Measurements from ENCODE around the gene ZNF335.

ZNF335 gene

DNA sequence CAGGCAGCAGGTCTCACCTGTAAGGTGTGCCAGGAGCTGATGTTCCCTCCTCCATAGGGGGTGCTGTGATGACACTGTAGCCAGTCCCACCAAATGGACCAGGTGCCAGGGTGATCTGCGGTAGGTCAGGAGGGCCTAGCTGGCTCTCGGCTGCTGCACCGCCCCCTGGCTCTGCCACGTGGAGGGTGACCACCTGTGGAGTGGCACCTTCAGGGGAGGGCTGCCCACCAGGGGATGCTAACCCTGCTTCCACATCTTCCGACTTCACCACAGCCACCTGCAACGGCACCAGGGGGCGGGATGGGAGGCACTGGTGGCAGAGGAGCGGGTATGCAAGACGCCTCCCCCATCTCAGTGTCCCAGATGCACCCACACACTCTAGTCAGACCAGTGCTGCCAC is 18.3 kb downstream of the ZNF335 start:
- no peak for DNase-seq (ENCODE audit: low read depth in 2 of 2)

DNA sequence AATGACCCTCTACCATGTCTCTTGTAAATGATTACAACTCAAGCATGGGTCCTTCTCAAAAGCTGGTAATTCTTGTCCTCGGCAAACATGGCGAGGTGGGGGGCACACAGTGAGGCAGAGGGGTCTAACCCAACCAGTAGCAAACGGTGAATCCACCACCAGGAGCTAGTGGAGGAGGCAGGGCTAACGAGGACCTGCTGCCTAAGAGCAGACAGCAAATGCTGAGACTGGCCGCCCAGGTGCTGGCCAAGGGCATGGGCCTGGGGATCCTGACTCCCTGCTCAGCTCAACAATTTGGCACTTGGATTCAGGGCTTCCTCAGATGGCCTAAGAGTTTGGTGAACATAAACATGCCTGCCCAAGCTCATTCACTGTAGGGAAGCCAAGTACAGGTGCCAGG is 19.1 kb downstream of the ZNF335 start:
- DNase-seq (ENCODE audit: low read depth in 2 of 2), result no peak

DNA sequence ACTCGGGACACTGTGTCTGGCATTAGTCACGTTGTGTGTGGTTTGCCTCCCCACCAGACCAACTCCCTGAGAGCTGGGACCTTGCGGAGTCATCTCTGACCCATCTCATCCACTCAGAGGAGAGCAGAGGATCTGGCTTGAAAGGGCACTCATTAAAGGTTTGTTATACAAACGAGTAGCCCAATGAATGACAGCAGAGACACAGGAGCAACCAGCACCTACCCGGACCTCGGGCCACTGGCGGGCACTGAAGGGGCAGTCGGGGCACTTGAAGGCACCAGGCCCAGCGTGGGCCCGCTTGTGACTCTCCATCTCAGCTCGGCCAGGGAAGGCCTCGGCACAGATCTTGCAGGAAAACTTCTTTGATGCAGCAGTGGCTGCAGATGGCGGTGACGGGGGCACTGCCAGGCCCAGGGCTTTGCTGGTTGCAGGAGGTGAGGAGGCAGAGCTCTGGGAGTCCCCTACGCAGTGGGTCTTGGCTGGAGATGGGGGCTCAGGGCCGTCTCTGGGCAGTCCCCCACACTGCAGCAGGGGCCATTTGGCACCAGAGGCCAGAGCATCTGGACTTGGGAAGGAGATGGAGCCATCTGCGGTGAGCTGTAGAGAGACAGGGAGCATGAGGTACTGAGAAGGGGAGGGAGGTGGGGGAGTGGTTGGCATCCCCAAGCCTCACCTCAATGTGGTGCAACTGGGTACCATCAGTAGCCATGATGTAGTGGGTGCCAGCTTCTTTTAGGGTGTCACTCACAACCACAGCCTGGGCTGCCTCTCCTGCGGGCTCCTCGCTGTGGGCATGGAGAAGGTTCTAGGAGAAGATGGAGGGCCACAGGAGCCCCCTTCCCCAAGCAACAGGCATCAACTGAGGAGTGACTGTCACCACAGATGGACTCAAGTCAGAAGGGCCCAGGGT is 19.8 kb downstream of the ZNF335 start:
- no peak for DNase-seq (ENCODE audit: low read depth in 2 of 2)

DNA sequence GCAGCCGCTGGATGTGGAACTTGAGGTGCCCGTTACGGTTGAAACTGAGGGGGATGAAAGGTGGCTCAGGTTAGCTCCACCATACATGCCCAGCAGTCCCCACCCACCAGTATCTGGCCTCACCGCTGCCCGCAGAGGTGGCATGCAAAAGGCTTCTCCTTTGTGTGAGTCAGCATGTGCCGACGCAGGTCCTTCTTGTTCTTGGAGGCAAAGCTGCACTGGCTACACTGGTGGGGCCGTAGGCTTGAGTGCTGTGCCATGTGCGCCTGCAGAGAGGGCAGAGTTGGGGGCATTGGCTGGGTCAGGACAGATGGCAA is 21.7 kb downstream of the ZNF335 start:
- DNase-seq (ENCODE audit: low read depth in 2 of 2), result no peak

DNA sequence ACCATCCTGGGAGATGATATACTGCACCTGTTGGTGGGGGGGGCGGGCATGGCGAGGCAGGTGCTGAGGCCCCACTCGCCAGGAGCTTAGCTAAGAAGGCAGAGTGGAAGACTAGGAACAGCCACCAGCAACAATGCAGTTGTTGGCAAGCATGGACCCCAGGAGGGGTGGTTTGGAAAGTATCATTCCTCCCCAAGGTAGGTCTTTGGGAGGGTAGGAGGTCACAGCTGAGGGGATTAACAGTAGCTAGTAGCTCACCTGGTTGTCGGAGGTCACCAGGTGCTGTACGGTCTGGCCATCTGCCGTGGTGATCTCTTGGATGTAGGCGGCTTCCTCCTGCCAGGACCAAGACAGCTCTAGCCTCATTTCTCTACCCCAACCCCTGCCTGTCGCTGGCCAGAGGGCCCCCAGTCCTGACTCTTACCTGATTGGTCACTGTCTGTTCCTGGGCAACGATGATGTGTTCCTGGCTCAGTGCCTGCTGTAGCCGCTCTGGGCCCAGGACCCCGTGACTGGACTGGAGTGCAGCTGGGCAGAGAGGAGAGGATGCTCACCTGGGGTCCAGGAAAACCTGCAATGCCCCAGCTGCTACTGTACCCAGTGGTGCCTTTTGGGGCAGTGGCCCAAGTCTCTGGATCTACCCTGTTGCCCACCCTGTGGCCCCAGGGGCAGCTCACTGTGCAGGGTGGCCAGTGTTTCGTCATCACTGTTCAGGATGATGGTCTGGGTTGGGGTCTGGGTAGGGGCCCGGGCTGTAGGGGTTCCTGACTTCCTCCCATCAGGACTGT is 22.3 kb downstream of the ZNF335 start:
- no peak for DNase-seq (ENCODE audit: low read depth in 2 of 2)

DNA sequence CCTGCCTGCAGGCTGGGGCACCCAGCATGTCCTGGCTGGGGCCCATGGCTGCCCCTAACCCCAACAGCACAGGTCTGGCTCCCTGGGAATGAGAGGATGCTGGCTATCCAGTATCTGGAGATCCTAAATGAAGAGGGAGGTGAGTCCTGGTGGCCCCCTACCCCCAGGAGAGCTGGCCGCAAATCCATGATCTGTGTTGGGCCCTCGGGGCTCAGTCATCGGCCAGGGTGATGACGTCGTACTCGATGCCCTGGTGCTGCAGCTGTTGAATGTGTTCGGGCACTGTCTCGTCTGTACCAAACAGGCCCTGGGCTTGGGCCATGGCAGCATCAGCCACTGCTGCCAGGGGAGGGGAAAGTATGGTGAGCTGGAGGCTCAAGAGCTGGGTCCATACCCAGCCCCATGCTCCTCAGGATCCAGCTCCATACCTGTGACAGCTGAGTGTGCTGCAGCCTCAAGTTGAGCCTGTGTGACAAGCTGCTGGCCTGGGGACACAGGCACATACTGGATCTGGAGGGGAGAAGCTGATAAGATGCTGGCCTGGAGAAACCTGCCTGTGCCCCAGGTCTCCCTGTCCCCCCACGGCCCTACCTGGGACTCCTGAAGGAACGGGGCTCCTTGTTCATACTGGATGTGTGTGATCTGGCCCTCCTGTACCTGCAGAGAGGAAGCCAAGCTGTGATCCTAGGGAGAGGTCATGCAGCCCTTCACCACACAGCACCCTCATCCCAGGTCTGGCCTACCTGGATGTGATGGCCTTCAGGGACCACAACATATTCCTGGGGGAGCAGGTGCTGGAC is 23.1 kb downstream of the ZNF335 start:
- no peak for DNase-seq (ENCODE audit: low read depth in 2 of 2)

DNA sequence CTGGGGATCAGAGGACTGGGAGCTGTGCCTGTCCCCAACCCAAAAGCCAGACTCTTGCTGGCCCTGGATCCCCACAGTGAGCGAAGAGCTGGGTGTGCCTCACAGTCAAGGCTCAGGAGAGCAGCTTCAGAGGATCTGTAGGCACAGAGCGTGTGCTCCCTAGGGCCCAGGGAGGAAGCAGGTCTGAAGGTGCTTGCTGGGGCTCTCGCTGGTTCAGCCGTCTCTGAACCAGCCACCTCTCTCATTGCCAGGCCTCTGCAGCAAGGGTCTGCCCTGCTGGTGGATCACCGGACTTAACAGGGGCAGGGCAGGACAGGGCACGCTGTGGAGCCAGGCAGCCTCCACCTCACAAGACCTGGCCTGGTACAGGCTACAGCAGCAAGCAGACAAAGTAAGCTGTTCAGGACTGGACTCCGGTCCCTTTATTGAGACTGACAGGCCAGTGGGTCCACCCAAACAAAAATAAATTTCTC is 23.7 kb downstream of the ZNF335 start:
- DNase-seq (ENCODE audit: low read depth in 2 of 2), result no peak

DNA sequence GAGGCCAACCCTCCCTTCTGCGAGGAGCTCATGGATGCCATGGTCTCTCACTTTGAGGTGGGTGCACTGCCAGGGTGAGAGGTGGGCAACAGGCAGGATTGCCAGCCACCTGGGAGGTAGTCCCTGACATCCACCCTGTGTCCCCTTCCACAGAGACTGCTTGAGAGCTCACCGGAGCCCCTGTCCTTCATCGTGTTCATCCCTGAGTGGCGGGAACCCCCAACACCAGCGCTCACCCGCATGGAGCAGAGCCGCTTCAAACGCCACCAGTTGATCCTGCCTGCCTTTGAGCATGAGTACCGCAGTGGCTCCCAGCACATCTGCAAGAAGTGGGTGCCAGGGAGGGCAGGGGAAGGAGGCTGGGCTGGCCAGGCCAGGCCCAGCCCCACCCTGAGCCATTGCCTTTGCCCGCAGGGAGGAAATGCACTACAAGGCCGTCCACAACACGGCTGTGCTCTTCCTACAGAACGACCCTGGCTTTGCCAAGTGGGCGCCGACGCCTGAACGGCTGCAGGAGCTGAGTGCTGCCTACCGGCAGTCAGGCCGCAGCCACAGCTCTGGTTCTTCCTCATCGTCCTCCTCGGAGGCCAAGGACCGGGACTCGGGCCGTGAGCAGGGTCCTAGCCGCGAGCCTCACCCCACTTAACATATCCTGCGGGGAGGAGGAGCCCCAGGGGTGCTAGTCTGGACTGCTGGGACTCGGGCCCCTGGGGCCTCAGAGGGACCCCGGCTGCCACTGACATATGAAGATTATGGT is 24.7 kb downstream of the ZNF335 start:
- DNase-seq (ENCODE audit: low read depth in 2 of 2), result no peak

DNA sequence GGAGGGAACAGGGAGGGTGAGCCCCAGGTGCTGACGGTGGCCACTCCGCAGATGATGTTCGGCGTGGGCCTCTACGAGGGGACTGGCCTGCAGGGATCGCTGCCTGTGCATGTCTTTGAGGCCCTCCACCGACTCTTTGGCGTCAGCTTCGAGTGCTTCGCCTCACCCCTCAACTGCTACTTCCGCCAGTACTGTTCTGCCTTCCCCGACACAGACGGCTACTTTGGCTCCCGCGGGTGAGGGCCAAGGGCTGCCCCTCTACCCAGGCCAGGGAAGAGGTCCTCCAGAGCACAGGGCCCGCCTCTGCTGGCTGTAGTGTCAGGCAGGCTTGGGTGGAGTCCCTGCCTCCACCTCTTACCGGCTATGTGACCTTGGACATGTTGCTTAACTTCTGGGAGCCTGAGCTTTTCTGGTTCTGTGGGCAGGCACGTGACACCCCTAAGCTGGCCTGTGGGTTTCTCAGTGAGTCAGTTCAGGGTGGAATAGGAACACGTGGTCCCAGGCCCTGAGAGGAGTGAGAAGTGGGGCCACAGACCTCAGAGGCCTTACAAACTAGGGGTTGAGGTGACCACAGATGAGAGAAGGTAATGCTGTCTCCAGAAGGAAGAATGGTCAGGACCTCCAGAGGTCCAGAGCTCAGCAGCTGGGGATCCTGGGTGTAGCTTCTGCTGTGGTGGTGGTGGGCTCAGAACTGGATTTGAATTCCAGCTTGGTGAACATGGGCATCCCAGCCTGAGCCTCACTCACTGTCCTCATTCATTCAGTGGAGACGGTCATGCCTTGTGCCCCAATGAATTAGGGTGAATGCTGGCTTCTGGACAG is 25.6 kb downstream of the ZNF335 start:
- peak; percentile 42 to 50 for DNase-seq (ENCODE audit: low read depth in 2 of 2)

DNA sequence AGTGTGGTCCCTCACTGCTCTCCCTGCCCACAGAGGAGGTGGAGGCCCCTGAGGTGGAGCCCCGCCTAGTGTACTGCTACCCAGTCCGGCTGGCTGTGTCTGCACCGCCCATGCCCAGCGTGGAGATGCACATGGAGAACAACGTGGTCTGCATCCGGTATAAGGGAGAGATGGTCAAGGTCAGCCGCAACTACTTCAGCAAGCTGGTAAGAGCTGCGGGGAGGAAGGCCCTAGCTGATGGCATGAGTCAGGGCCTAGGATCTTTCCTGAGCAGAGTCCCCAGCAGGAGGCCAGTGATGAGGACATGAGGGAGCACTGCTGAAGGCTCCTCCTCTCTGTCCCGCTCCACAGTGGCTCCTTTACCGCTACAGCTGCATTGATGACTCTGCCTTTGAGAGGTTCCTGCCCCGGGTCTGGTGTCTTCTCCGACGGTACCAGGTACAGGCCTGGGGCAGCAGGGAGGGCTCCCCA is 26.3 kb downstream of the ZNF335 start:
- no peak for DNase-seq (ENCODE audit: low read depth in 2 of 2)

DNA sequence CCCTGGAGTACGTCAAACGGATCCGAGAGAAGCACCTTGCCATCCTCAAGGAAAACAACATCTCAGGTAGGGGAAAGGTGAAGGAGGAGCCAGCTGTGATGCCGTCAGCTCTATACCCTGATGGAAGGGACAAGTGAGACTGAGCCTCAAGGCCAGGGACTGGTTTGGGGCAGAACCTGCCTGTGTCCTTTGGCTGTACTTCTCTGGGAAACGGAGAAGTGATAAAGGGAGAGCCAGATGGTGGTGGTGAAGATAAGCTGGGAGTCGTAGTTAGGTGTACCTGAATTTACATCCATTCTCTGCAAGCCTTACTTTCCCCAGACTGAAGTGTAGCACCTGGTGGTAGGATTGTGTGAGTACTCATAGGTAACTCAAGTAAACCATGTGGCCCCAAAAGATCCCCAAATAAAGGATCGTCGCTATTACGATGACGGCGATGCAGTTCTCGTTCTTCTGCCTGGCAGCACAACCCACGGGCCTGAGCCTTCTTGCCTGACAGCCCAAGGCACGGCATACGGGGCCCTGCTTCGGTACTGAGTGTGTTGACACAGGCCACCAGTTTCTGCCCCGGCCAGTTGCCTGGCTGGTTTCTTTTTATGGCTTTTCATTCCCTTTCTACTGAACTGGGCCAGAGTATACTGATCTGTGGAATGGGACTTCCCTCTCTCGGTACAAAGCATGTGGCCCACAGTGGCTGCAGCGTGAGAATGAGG is 26.9 kb downstream of the ZNF335 start:
- no peak for DNase-seq (ENCODE audit: low read depth in 2 of 2)

DNA sequence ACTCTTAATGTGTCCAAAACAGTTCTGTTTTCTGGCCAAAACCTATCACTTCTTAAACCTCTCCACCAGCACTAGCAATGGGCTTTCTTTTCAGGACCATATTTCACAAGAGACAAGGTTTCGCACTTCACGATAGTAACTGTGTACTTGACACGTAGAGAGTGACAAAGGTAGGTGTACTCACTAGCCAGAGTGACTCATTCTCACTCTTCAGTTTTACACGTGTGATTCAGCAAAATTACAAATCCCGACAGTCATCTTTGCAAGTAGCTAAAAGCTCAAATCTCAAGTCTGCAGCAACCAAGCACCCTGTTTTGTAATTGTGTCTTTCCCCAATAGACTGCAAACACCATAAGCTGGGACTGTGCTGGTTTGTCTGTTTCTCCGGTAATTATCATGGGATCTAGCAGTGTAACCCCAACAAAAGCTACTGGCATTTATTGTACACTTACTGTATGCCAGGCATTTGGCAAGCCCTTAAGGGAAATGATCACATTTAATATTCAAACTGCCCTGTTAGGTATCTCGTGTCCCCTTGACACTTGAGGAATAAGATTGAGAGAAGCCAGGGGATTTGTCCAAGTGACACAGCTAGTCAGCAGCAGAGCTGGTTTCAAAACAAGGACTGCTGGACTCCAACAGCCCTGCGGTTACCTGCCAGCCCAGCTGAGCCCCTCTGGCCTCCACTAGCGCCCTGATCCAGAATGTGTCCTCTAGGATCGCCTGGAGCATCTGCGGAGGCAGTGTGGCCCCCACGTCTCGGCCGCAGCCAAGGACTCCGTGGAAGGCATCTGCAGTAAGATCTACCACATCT is 27.6 kb downstream of the ZNF335 start:
- DNase-seq (ENCODE audit: low read depth in 2 of 2), result no peak

DNA sequence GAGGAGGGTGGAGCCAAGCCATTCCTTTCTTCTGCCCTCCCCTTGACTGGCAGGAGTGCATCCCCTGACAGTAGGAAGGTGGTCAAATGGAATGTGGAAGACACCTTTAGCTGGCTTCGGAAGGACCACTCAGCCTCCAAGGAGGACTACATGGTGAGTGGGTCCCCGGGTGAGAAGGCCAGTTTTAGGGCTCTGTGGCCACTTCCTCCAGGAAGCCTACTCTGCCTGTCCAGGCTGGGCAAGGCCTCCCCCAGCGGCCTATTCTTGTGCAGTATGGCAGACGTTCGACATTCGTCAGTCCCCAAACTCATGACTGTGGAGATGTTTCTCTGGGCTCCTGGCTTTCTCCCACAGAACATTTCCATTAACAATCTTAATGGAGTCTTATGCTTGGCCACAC is 28.4 kb downstream of the ZNF335 start:
- DNase-seq (ENCODE audit: low read depth in 2 of 2), result no peak

DNA sequence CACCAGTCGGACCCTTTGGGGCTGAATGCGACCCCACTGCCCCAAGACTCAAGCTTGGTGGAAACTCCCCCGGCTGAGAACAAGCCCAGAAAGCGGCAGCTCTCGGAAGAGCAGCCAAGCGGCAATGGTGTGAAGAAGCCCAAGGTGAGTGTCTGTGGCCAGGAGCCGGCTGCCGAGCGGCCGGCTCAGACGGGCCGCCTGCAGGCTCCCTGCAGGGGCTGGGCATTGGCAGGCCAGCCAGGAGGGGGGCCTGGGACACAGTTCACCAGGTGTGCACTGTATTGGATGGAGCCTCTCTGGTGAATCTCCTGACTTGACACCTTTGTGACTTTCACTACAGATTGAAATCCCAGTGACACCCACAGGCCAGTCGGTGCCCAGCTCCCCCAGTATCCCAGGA is 31.5 kb downstream of the ZNF335 start:
- DNase-seq (ENCODE audit: low read depth in 2 of 2), result no peak

DNA sequence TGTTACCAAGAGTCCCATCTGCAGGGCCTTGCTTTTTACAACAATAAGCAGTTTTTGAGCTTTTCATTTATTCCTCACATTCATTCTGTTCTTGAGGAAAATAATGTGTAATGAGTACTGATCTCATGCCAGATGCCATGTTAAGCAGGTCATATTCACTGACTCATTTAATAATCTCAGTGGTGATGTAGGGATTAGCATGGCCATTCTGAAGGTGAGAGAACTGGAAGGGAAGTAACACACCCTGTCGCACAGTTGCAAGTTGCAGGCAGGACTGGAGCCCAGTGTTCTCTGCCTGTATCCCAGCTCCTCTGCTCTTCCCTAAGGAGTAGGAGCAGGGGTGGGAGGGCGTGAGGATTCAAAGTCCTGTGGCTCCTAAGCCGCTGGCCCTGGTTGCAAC is 31.9 kb downstream of the ZNF335 start:
- no peak for DNase-seq (ENCODE audit: low read depth in 2 of 2)

DNA sequence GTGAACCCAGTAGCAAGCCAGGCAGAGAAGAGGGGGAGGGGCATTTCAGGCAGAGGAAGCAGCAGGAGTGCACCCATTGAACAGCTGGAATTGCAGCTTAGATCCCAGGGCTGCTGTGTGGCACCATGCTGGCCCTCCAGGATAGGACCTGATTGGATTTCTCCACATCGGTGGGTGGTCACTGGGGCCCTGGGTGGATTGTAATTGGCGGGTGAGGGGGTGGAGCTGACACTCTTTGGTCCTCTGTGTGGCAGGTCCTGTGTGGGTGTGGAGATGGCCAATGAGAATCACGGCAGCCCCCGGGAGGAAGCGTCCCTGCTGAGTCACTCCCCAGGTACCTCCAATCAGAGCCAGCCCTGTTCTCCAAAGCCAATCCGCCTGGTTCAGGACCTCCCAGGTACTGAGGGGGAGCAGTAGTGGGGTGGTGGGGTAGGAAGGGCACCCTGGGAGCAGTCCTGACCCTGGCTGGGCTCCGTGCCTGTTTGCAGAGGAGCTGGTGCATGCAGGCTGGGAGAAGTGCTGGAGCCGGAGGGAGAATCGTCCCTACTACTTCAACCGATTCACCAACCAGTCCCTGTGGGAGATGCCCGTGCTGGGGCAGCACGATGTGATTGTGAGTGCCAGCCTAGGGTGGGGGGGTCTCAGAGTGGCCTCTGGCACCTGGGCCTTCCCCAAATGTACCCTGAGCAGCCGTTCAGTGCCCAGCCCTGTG is 33.1 kb downstream of the ZNF335 start:
- DNase-seq (ENCODE audit: low read depth in 2 of 2), result no peak

DNA sequence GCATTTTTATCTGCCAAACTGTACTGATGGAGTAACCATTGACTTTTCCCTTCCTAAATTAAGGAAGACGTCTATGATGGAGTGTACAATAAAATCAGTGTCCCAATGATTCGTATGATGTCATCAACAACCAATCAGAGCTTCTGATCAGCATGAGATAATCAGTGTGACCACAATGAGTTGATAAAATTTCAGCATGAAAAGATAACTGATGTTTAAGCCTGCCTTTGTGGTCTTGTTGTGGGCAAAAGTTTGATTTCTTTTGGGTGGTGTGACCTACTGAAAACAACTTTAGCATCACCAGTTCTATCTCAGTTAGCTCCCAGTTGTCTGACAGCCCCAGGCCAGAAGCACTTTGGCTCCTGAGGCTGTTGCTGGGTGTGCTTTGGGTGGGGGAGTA is 34.2 kb downstream of the ZNF335 start:
- no peak for DNase-seq (ENCODE audit: low read depth in 2 of 2)

DNA sequence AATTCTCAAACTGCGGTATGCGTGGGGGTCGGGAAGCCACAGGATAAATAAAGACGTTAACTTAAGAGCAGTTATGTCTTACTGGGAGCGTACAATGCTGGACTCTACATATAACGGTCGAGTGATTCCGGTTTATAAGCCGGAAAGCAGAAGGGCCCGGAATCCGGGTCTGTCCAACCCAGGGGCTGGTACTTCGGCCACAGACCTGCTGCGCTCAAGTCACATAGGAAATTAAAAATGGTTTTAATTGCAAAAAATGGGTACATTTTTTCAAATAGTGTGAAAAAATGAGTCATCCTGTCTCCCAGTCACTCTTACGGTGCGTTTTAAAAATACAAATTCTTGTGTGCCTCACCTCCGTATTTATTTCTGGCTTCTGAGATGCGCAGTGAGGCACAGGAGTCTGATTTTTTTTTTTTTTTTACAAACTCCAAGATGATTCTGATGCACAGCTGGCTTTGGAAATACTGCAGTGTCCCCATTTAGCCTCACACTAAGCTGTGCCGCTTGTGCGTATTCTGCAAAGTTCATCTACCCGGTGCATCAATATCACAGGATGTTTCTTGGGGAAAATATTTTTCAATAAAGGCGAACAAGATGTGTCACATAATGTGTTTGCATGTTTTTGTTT is 36.5 kb downstream of the ZNF335 start:
- no peak for DNase-seq (ENCODE audit: low read depth in 2 of 2)
